Islet of Langerhans (tissue), 1 donor: ENCODE data around the gene DMAC1.

Experiments
- FAIRE-seq: peaks from one replicate; lab custom pipeline; 2011; peaks lifted over from hg19 to GRCh38; lab: Jason Lieb, UNC

DMAC1 gene

GRCh38 chr9:7782400-7783120 lies 17.0 kb downstream of the DMAC1 start:
- FAIRE-seq, result no peak

GRCh38 chr9:7780261-7780988 lies 19.2 kb downstream of the DMAC1 start:
- FAIRE-seq, result no peak

- no peak for FAIRE-seq
Measured at GRCh38 chr9:7778851-7779600, 20.6 kb downstream of the DMAC1 start.

GRCh38 chr9:7777771-7778170 lies 21.8 kb downstream of the DMAC1 start:
- FAIRE-seq, result no peak

GRCh38 chr9:7770111-7770510 lies 29.5 kb downstream of the DMAC1 start:
- FAIRE-seq, result no peak

- FAIRE-seq, result no peak
Measured at GRCh38 chr9:7762600-7762999, 37.0 kb downstream of the DMAC1 start.

- FAIRE-seq, result no peak
Measured at GRCh38 chr9:7760014-7760415, 39.6 kb downstream of the DMAC1 start.

- no peak for FAIRE-seq
Measured at GRCh38 chr9:7756088-7756487, 43.5 kb downstream of the DMAC1 start.

GRCh38 chr9:7752481-7752880 lies 47.1 kb downstream of the DMAC1 start:
- FAIRE-seq, result no peak
